KBM-7 (cell line): ENCODE results near the gene POMT1.

Experiments used
- DNase-seq: peaks from one replicate; pipeline ENCODE4 v3.0.0-alpha.2; 2015
- in situ Hi-C: fragments of 300-500 bp; cut with MboI; formaldehyde crosslinking; loops from 2 replicates; pipeline ENCODE4 v1.14.3; 2020; ENCODE audit warnings: low sequenced_read_pairs, low pct_unique_long_range_greater_than_20kb, mixed read lengths

POMT1 gene

DNA sequence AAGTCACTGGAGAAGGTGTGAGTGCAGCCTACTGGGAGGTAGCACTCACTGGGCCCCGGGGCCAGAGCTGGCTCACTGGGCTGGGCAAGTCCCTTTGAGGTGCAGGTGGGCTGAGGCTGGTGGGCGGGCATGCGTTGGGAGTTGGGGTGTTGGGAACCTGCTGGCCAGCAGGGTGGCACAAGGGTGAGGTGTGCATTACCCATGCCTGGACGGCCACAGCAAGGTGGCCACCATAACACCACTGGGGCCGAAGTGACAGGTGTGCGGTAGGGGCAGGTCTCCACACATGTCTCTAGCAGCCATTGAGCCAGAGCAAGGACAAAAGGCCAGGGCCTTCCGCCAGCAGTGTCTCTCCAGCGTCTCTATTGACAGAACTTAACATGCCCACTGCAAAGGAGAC lies 65.2 kb downstream of the POMT1 start:
- in situ Hi-C loops, result no loop called here
- no peak for DNase-seq
